ENCODE measurements around the gene RBP4.
A peak's percentile ranks its signal among the peaks of the same experiment; 100 is the strongest.

The RBP4 gene

DNA sequence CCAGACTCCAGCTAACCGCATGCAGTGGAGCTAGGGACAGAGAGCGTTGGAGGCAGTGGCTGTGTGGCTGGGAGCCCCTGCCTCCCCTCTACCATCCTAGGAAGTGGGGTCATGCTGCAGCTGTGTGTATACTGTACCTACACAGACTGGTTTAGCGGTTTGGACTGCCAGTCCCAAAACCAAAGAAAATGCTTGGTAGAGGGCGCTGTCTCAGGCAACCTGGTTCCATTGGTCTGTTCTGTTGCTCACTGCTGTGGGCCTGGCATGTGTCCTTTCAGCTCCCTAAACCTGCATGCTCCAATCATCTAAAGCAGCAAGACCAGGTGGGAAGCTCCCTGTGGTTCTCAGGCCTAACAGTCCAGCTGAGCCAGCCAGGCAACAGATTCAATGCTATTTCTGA lies 4.5 kb downstream of the RBP4 start:
- DNase-seq (ENCODE audit: low spot score) = no peak

DNA sequence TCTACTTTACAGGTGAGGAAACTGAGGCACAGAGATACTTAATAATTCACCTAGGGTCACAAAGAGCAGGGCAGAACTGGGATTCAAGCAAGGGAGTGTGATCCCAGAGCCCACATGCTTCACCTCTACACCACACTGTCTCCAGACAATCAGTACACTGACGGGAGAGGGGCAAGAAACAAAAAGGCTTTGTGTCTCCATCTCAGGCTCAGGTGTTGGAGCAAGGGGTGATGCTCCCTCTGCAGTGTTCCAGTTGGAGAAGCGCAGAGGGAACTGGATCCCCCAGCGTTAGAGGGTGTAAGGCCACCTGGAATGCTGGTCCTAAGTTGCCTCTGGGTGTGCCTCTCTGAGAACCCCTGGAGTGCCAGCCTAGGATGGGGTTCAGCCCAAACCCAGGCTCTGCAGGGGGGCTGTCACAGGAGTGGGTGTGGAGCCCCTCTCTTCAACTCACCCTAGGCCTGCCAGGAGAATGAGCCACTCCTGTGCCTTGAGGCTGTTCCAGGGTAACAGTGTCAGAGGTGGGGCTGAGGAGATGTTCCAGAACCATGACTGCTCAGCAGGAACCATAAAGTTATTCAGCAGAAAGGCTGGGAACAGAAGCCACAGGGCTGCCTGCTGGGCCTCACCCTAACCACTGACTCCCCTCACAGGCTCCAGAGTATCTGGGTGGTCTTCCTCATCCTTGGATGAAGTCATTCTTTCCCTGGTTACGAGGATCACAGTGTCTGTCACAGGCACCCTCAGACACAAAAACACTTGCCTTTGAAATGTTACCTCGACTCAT lies 5.5 kb downstream of the RBP4 start:
- DNase-seq (ENCODE audit: low spot score) = no peak

DNA sequence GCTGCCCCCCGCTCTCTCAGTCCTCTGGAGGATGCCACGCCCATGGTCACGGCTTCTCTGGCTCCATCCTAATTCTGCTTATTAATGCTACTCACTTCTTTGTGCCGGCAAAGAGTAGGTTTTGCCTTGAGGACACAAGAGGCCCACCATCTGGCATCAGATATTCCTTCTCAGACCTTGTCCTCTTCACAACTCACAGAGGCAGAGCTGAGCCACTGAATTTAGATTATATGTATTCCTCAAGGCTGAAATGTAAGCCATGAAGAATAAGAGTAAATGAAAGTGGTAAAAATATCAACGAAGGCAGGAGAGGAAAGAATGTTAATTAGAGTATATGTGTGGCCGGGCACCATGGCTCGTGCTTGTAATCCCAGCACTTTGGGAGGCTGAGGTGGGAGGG lies 6.5 kb downstream of the RBP4 start:
- no peak for DNase-seq (ENCODE audit: low spot score)

DNA sequence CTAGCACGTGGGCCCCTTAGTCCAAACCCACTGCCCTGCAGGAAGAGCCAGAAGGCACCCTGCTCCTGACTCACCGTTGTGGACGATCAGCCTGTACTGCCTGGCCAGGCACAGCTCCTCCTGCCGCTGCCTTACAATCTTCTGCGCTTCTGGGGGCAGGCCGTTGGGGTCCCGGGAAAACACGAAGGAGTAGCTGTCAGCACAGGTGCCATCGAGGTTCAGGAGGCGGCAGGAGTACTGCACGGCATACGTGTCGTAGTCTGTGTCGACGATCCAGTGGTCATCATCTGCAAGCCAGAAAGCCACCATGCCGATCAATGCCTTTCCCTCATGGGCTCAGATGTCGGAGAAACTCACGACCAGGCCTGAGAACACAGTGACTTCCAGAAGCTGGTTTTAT lies 7.3 kb downstream of the RBP4 start:
- DNase-seq (ENCODE audit: low spot score) = no peak

DNA sequence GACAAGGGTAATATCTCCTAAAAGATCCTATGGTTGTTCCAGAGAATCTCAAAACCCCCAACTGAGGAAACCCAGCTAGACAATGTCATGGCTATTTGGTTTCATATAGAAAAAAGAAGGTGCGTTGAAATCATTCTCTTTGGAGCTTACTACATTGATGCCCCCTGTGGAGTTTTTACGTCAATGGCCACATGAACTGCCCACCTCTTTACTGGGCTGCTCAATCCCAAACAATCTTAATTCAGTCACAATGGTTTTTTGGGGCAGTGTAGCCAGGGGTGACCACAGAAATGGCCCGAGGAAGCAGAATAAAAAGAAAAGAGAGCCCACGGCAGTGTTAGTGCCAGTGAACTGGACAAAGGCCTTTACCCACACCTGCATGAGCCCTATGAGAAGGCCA lies 7.8 kb downstream of the RBP4 start:
- DNase-seq (ENCODE audit: low spot score) = no peak

DNA sequence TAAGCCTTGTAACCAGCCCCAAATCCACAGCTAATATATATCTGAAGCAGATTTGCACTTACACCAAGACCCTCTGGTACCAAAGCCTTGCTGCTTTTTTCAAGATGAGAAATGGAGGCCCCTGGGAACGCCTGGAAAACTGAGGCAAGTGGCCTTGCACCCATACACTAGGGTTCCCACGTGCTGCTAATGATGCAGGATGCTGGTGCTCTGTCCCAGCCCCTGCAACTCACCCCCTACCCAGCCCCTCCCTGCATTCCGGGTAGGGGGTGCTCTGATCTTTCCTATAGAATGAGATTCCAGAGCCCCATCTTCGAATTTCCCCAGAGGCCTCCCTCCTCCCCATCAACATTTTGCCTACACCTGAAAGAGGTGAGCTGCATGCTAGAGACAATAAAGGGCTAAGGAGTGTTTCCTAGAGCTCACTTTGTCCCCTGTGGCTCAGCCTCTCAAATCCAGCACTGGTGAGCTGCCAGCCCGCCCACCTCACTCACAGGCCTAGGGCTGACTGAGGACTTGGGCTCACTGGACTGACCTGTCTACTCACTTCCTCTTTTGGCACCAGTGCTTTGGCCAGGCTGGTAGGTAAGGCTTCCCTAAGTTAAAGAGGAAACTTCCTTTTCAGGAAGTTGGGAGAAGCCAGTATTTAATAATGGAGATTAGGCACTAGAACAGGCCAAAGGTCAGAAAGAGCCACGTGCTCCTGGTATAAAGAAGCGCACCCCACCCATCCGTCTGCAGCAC lies 9.8 kb downstream of the RBP4 start:
- no peak for DNase-seq (ENCODE audit: low spot score)

DNA sequence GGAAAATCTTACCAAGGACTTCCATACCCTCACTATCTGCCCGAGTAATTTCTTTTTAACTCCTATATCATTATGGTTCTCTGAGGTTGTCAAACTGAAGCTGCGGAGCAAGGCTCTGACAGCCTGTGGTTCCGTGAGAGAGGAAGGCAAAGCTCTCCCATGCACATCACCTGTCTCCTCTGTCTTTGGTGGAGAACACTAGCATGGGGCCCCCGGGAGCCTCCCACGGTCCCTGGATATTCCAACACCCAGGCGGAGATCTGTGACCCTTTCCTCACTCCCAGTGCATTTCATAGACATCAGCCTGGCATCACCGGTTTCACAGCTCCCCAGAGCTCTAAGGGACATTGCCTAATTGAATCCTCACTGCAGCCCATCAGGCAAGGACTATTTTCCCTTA lies 10.4 kb downstream of the RBP4 start:
- no peak for DNase-seq (ENCODE audit: low spot score)

DNA sequence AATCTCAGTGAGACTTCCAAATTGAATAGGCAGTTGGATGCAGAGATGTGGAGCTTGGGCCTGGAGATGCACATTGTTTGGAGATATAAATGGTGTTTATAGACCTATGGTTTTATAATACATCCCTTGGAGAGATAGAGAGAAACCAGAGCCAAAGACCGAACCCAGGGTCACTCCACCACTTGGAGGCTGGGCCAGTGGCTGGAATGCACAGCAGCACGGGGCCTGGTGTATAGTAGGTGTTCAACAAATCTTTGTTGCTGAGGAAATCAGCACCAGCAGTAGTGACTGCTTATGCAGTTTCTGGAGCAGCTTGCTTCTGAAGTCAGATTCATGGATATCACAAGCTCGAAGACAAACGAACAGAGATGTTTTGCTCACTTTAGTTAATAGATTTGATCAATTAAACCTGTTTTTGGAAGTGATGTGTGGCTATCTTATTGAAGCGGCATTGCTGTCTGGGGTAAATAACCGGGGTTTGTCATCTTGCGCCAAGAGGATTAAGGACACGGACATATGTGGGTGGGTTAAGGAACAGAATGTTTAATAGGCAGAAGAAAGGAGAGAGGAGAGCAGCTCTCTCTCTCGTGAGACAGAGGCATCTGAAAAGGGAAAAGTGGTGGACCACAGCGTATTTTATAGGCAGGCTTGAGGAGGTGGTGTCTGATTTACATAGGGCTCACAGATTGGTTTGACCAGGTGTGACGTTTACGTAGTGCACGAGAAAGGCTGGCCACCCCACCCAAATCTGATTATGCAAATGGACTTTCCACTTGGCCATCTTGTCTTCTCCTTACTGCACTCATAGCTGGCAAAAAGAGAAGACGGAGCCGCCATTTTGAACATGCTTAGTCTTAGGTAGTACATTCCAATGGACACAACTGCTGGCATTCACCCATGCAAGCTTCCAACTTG lies 11.1 kb downstream of the RBP4 start:
- DNase-seq (ENCODE audit: low spot score) = peak; percentile 71

DNA sequence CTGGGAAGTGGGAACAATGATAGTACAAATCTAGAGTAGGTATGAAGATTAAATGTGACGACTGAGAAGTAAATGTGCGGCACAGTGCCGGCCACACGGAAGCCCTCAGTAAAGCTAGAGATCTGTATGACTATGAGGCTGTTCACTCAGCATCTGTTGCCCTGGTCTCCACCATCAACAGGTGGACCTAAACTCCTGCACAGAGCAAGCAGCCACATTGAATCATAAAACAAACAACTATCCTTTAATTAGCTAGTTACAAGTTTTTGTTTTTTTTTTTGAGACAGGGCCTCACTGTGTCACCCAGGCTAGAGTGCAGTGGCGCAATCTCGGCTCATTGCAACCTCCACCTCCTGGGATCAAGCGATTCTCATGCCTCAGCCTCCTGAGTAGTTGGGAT lies 16.6 kb downstream of the RBP4 start:
- no peak for DNase-seq (ENCODE audit: low spot score)

DNA sequence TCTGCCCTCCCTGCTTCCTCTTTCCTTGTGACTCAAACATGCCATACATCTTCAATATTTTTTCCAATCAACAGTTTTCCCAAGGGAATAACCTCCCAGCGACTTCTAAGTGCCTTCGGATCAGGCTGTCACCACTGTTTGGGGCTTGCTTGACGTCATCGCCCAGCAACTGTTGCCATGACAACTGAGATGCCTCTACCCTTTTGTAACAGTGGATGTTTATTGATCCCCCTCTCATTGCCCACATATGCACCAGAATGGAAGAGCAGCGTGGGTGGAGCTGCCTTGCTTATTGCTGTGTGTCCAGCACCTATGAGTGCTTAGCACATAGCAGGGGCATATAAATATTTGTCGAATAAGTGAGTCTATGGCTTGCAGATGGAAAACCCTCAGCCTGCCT lies 20.2 kb downstream of the RBP4 start:
- DNase-seq (ENCODE audit: low spot score) = peak; percentile 45

DNA sequence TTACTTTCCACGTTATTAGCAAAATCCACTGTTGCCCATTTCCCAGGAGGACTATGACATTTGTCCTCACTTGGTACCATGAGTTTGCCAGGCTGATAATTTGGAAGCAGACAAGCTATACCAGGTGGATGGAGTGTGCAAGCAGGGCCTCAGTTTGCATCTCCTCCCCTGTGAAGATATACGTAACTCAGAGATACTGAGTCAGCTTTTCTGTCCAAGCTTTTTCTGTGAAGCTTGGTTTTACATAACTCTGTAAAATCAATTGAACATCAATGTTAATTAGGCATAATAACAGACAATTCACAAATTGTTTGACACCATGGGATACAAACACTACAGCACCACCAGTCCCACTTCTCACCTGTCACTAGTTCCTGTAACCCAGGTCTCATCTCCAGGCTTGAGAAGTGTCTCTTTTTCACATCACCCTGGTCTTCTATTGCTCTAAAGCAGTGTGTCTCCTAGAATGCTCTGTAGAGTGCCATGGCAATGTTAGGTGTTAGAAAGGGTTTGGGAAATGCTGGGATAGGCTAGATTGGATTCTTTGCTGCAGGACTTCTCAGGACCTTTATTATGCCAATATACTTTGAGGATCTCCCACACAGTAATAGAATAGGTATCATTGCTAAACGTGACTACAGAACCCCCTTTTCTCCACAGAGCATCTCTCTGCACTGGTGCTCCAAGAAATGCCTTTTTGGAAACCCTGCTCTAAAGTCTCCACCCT lies 20.9 kb downstream of the RBP4 start:
- no peak for DNase-seq (ENCODE audit: low spot score)

DNA sequence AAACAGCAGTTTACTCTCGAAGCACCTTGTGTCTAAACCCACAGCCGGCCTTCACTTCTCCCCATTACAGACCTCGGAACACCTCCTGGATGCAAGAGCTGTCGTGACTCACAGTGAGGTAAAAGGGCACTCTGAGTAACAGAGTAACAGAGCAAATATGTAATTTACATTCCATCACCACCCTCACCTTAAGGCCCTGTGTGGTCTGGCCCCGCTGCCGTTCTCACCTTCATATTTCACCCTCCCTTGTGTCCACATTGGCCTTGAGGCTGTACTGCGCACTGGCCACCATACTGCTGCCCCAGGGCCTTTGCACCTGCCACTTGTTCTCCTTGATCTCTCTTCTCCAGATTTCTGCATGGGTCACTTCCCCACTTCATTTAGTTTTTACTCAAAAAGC lies 21.9 kb downstream of the RBP4 start:
- DNase-seq (ENCODE audit: low spot score) = no peak

DNA sequence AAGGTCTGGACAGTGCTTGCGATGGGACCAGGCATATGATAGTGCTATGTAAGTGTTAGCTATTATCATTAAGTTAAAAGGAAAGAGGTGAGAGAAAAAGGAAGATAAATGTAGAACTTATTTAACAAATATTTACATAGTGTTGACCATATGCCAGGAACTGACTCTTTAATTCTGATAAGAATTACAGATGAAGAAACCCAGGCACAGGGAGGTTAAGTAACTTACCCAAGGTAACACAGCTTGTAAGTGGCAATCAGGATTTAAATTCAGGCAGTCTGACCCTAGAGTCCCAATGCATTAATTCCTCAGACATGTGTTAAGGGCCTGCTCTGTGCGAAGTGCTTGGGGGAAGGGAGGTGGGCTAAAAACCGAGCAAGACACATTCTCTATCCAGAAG lies 23.5 kb downstream of the RBP4 start:
- no peak for DNase-seq (ENCODE audit: low spot score)

DNA sequence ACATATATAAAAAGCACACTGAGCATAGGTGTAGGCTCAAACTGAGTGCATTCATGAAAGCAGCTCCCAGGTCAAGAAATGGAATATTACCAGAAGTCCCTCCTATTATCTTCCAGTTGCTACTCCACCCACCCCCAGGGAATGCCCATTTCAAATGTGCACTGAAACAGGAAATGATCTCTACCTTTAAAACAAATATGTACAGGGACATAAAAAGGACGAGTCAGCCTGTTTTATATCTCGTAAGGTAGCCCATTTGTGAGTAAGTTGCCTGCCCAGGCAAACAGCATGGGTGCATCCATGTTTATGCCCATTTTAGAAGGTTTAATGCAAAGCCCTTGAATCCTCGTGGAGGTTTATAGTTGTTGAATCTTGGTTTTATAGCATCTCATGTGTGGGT lies 24.1 kb downstream of the RBP4 start:
- no peak for DNase-seq (ENCODE audit: low spot score)

DNA sequence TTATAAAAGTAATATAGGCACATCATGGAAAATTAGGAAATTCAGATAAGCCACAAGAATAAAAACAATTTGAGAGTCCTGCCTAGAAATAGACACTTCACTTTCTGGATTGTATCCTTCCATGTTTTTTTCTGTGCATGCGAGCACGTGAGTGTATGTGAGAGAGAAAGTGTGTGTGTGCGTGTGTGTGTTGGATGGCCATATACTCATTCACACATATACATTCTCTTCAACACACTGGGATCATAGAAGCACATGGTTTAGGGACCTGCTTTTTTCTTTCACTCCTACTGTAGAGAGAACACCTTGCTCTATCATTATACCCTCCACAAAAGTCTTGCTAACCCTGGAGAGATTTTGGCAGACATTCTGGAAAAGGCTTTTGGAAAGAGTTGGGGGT lies 27.1 kb downstream of the RBP4 start:
- DNase-seq (ENCODE audit: low spot score) = no peak

DNA sequence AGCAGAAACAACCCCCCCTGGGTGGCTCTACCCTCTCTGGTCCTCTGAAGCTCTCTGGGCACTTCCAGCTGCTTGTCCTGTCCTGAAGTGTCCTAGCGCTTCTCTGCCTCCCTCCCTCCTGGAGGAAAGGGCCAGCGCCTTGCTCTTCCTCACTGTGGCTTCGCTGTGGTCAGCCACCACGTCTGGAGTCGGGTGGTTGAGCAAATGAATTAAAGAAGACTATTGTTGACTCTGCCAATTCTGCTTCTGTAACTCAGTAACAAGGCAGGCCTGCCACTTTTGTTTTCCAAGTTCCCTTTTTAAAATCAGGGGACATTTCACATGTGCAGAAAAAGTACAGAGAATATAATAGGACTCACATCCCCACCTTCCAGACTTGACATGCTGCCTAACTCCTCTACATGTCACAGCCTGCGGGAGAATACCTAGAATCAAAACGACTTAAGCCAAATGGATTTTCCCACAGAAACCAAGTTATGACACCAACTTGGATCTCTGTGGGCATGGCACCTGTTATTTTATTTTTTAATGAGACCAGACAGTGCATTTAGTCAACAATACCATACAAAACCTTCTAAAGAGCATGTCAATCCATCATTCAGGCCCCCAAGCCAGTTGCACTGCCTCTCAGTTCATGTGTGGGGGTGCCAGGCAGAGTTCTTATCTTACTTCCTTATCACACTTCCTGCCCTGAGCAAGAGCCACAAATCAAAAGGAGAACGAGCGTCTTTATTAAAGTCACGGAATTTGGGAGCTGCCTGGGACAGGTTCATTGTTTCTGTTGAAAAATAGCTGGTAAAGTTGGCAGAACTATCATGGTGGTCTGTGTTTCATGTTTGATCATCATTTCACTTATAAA lies 27.8 kb downstream of the RBP4 start:
- DNase-seq (ENCODE audit: low spot score) = no peak

DNA sequence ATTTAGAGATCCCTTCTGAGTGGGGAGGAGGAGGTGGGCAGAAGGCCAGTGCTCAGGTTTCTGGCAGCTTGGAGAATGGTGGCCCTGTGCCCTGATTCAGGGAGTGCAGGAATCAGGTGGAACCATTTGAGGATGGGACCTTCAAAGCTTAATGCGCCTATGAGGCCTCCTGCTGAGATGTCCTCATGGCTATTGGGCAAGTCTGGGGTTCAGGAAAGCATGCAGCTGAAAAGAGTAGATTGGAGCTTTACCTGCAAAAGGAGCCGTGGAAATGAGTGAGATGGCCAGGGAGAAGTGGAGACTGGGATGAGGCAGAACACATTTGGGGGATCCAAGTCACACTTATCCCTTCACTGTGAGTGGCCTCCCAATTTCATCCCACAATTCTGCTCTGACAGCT lies 28.4 kb downstream of the RBP4 start:
- DNase-seq (ENCODE audit: low spot score) = no peak

DNA sequence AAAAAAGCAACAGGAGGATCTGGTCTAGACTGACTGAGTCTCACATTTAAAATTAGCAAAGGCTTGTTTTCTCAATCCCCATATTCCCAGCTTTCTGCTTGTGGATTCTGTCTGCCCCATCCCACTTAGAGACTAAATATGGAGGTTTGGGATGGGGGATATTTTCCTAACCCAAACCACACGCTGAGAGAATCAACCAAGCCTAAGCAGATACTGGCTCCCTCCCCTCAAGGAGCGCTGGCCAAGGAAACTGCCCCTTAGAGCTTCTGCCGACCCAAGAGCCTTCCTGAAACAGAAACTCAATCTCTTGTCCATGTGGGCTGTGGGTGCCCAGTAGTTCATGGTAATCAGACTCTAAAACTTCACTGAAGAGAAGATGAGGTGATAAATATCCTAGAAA lies 30.7 kb downstream of the RBP4 start:
- no peak for DNase-seq (ENCODE audit: low spot score)

DNA sequence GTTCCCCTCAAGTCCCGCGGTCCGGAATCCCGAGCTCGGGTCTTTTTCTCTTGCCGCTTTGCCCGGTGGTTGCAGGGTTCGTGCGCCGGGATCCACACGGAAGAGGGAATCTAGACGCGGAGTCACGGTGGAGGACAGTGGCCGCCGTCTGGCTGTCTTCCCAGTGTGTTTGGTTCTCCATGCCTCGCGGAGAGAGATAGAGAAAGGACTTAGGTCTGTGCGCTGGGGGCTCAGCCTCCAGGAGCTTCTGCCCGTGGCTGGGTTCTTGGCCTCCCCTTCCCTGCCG lies 33.0 kb downstream of the RBP4 start:
- DNase-seq (ENCODE audit: low spot score) = no peak

DNA sequence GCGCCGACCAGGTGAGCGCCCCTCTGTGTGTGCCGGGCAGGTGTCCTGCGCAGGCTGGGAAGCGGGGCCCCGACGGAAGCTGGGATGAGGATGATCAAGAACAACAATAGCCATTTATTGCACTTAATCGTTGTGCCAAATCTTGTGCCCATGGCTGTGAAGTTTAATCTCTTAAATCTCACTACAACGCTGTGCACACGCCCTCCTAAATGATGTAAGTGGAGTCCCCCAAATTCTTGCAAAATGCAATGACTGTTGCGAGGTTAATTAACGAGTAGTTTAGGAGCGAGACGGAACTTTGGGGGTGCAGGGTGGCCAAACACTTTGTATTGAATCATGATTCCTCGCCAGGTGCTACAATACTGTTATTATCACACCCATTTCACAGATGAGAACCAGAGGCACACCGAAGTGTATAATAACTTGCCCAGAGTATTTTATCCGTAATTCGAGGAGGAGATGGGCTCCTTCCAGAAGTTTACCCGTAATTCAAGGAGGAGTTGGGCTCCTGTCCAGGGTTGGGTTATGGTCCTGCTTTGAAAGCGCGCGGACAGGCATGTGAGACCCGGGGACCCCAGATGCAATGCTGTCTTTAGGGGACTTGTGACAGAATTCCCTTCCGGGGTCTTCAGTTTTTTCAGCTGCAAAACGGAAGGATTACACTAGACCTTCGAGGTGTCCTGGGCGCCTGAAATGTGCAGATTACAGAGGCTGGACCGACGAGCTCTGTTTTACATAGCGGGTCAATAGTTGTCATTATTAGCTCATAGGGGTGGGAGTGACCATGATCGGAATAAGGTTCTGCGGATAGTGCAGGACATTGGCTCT lies 33.5 kb downstream of the RBP4 start:
- no peak for DNase-seq (ENCODE audit: low spot score)
